Measurements from ENCODE around the gene ESRRG.

ESRRG gene

GRCh38 chr1:216662681-216663080 is 60.5 kb downstream of the ESRRG start:
- TF ChIP-seq CTCF (IDR thresholded peaks at IDR 0.05; ENCODE audit: low read depth, low read length) = no peak
- H3K4me3 ChIP-seq (ENCODE audit: low read depth, low read length) = no peak overlapping the region

- no peak overlapping the region for H3K4me3 ChIP-seq (ENCODE audit: low read depth, low read length)
- no peak for TF ChIP-seq CTCF (IDR thresholded peaks at IDR 0.05; ENCODE audit: low read depth, low read length)
Observed at GRCh38 chr1:216660561-216660960, 62.7 kb downstream of the ESRRG start.

- H3K4me3 ChIP-seq (ENCODE audit: low read depth, low read length) = no peak overlapping the region
- no peak for TF ChIP-seq CTCF (IDR thresholded peaks at IDR 0.05; ENCODE audit: low read depth, low read length)
Observed at GRCh38 chr1:216653001-216653400, 70.2 kb downstream of the ESRRG start.

GRCh38 chr1:216651826-216652418 is 71.3 kb downstream of the ESRRG start:
- TF ChIP-seq CTCF (IDR thresholded peaks at IDR 0.05; ENCODE audit: low read depth, low read length) = no peak
- H3K4me3 ChIP-seq (ENCODE audit: low read depth, low read length) = no peak overlapping the region

GRCh38 chr1:216643176-216643575 is 80.1 kb downstream of the ESRRG start:
- no peak for TF ChIP-seq CTCF (IDR thresholded peaks at IDR 0.05; ENCODE audit: low read depth, low read length)
- no peak overlapping the region for H3K4me3 ChIP-seq (ENCODE audit: low read depth, low read length)

- TF ChIP-seq CTCF (IDR thresholded peaks at IDR 0.05; ENCODE audit: low read depth, low read length) = no peak
- H3K4me3 ChIP-seq (ENCODE audit: low read depth, low read length) = no peak overlapping the region
Observed at GRCh38 chr1:216641669-216642460, 81.4 kb downstream of the ESRRG start.

- TF ChIP-seq CTCF (IDR thresholded peaks at IDR 0.05; ENCODE audit: low read depth, low read length) = no peak
- no peak overlapping the region for H3K4me3 ChIP-seq (ENCODE audit: low read depth, low read length)
Observed at GRCh38 chr1:216640100-216640499, 83.1 kb downstream of the ESRRG start.
